ENCODE data around the gene DHX35.

GRCh38 chr20:39057143-39057542 is 95.0 kb downstream of the DHX35 start:
- TF ChIP-seq CTCF (IDR thresholded peaks at IDR 0.05) (no peak), POLR2A (IDR thresholded peaks at IDR 0.05) (no peak)
